Stimulated activated CD4-positive, alpha-beta T cell treated with anti-CD3 and anti-CD28 coated beads, Interleukin-15, amount 100 ng/mL, for 1 hour (primary cell): ENCODE data around the gene DPP3.
"Not testable (repeated sequence)": the region's sequence is repeated elsewhere in the genome, so short reads cannot be mapped to it uniquely, and the experiment has no call there.

ENCODE experiments used
- DNase-seq, 2 donors: peaks; one replicate each; pipeline ENCODE4 v3.0.0-alpha.2; 2020; ENCODE audit warnings: low read depth in 1 of 2, low spot score in 1 of 2

The DPP3 gene

GRCh38 chr11:66480117-66480938 is at the start of gene DPP3:
Gene DPP3, plus strand, starts transcription at chr11:66480434. Its CDS starts 1,767 bp downstream, at chr11:66482201.
- DNase-seq, result peak; percentile 88 to 90

- DNase-seq, result not testable (repeated sequence)
These were observed 48.9 kb upstream of the DPP3 start for GRCh38 chr11:66431287-66431686.

GRCh38 chr11:66431871-66432329 is 48.3 kb upstream of the DPP3 start:
- not testable (repeated sequence) for DNase-seq

DNA sequence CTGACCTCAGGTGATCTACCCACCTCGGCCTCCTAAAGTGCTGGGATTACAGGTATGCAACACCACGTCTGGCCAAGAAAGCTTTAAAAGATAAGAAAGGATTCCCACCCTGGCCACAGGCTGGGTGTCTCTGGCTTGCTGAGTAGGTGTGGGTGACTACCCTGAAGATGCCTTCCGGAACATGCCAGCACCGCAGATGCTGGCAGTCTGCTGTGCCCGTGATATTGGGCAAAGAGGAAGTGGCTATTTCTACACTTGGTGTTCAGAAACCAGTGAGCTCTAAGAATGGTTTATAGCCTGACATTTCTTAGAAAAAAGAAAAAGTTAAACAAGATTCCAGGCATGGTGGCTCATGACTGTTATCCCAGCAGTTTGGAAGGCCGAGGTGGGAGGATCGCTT is 47.6 kb upstream of the DPP3 start:
- DNase-seq, result no peak

- no peak for DNase-seq
These were observed 42.2 kb upstream of the DPP3 start for GRCh38 chr11:66437979-66438503.

GRCh38 chr11:66438504-66439466 is 41.4 kb upstream of the DPP3 start, which contains the start of gene MRPL11:
Gene MRPL11, minus strand, starts transcription at chr11:66438848. Its CDS starts 94 bp downstream, at chr11:66438754.
- DNase-seq, result peak; percentile 75 to 85

DNA sequence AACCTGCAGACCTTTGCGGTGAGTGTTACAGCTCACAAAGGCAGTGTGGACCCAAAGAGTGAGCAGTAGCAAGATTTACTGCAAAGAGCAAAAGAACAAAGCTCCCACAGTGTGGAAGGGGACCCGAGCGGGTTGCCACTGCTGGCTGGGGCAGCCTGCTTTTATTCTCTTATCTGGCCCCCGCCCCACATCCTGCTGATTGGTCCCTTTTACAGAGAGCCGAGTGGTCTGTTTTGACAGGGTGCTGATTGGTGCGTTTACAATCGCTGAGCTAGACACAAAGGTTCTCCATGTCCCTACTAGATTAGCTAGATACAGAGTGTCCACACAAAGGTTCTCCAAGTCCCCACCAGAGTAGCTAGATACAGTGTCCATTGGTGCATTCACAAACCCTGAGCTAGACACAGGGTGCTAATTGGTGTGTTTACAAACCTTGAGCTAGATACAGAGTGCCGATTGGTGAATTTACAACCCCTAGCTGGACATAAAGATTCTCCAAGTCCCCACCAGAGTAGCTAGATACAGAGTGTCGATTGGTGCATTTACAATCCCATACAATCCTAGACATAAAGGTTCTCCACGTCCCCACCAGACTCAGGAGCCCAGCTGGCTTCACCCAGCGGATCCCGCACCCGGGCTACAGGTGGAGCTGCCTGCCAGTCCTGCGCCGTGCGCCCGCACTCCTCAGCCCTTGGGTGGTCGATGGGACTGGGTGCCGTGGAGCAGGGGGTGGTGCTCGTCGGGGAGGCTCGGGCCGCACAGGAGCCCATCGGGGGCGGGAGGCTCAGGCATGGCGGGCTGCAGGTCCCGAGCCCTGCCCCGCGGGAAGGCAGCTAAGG is 39.9 kb upstream of the DPP3 start:
- DNase-seq, result not testable (repeated sequence)

- DNase-seq, result not testable (repeated sequence)
These were observed 39.3 kb upstream of the DPP3 start for GRCh38 chr11:66440940-66441282.

GRCh38 chr11:66443602-66444001 is 36.6 kb upstream of the DPP3 start:
- DNase-seq, result no peak

- DNase-seq, result no peak
These were observed 33.2 kb upstream of the DPP3 start for GRCh38 chr11:66447012-66447411.

DNA sequence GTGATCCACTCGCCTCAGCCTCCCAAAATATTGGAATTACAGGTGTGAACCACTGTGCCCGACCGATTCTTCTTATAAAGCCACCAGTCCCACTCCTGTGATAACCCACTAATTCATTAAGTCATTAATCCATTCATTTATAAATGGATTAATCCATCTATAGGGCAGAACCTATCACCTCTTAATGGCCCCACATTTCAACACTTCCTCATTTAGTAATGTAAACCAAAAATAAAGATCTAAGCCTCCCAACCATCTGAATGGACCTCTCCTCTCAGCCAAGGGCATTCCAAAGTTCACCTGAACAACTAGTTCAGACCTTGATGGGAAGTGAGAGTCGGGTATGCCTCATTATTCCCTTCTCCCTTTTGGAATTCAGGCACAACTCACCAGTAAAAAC is 31.7 kb upstream of the DPP3 start:
- DNase-seq, result no peak

DNA sequence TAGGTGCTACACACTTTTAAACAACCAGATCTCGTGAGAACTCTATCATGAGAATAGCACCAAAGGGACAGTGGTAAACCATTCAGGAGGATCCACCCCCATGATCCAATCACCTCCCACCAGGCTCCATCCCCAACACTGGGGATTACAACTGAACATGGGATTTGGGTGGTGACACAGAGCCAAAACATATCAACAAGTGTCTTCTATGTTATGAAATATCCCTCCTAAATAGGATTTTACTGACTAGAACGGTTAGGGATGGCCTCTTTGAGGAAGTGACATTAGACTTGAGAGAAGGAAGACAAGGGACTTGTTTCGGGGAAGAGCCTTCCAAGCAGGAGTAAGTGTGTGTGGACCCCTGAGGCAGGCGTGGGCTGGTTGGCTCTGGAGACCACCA is 29.7 kb upstream of the DPP3 start:
- DNase-seq, result no peak

DNA sequence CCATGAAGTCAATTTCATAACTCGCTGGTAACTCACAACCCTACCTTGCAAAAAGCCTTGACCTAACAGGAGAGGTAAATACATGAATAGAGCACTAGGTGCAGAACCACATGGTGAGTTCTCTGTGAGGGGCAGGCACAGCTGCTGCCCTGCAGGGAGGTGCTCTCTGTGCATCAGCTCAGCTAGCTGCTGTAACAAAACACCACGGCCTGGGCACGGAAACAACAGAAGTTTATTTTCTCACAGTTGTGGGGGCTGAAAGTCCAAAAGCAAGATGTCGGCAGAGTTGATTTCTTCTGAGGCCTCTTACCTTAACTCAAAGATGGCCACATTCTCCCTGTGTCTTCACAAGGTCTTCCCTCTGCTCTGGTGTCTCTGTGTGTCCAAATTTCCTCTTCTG is 28.6 kb upstream of the DPP3 start:
- DNase-seq, result no peak

DNA sequence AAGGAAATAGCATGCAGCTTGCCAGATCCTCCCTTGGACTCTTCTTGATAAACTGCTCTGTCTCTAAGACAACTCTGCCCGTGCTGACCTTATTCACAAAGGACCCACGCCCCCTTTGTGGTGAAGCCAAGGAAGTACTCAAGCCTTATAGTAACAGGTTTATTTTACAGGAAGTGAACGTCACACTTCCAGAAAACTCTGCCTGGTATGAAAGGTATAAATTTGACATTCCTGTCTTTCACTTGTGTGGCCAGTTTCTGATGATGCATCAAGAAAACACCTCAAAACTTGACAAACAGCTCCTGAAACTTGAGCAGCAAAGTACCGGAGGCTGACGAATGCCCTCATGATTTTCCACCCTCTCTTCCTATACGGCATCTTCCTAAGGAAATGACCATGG is 26.0 kb upstream of the DPP3 start:
- no peak for DNase-seq

DNA sequence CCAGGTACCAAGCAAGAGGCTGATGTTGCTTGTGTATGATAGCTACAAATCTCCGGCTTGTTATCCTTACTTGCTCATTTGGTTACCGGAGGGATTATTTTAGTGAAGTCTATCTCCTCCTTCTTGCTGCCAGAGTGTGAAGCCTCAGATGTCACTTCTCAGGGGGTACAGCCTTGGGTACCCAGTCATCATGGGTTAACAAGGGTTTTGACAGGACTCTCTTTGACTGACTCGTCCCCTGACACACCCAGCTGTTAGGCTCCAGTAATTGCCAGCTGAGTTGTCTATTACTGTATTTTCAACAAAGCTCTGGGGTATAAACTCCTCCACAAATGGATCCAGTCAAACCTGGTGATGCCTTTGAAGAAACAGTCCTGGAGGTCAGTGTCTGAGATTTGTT is 25.4 kb upstream of the DPP3 start:
- no peak for DNase-seq

- no peak for DNase-seq
These were observed 22.4 kb upstream of the DPP3 start for GRCh38 chr11:66457826-66458225.

GRCh38 chr11:66459138-66459778 is 21.0 kb upstream of the DPP3 start:
- DNase-seq, result no peak

DNA sequence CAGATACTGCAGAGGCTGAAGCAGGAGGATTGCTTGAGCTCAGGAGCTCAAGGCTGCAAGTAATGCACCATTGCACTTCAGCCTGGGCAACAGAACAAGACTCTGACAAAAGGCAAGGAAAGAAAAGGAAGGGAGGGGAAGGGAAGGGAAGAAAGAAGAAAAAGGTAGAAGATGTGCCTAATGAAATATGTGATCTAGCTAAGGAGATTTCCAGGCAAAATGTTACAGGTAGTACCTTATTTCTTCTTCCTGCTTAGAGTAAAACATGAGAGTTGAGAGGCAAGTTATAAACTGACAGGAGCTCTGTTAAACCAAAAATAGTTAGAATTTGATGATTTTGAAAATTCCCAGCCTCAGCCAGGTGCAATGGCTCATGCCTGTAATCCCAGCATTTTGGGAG is 18.2 kb upstream of the DPP3 start:
- no peak for DNase-seq

DNA sequence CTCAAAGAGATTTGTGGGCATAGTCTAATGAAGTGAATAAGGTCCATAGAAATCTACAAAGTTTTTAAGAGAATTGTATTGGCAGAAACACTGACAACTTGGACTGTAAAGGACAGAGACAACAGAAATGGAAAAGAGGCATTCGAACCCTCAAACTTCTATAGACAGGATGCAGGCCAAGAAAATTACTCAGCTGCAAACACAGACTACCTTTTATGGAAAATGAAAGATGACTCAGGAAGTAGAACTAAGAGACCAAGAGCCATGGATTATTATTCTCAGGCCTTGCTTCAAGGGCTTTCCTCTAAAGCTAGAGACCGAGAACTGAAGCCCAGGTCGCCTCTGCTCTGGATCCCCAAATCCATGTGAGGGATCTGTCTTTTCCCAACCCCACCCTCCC is 17.3 kb upstream of the DPP3 start:
- DNase-seq, result no peak

- not testable (repeated sequence) for DNase-seq
These were observed 16.1 kb upstream of the DPP3 start for GRCh38 chr11:66464116-66464515.
